Endodermal cell (in vitro differentiated cells): ENCODE results near the gene FRMPD4. TPM values are rescaled to one million over a fixed set of nuclear protein-coding genes. Genes with fewer than 3 reads are reported as not detected.

Experiments used
- DNase-seq: peaks from one replicate; pipeline ENCODE4 v3.0.0-alpha.2; 2017
- H3K27ac ChIP-seq: 2 replicates; pipeline ENCODE4 v1.5.1; 2013; ENCODE audit warnings: mild to moderate bottlenecking, low read depth, low read length, moderate library complexity
- H3K27me3 ChIP-seq: 2 replicates; pipeline ENCODE4 v1.6.1; 2013; ENCODE audit warnings: mild to moderate bottlenecking, low read length, moderate library complexity; ENCODE audit not compliant: insufficient read depth, control insufficient read depth, poor library complexity, severe bottlenecking
- H3K36me3 ChIP-seq: 2 replicates; pipeline ENCODE4 v1.7.0; 2013; ENCODE audit warnings: mild to moderate bottlenecking, low read length, moderate library complexity; ENCODE audit not compliant: control insufficient read depth, insufficient read depth
- H3K4me1 ChIP-seq: one replicate; pipeline ENCODE4 v1.7.0; 2013; ENCODE audit warnings: low read length; ENCODE audit not compliant: control insufficient read depth, insufficient read depth
- H3K4me3 ChIP-seq: 2 replicates; pipeline ENCODE4 v1.5.1; 2013; ENCODE audit warnings: mild to moderate bottlenecking, low read length, moderate library complexity
- H3K9ac ChIP-seq: 2 replicates; pipeline ENCODE4 v1.6.1; 2013; ENCODE audit warnings: mild to moderate bottlenecking, low read length, moderate library complexity; ENCODE audit not compliant: poor library complexity, severe bottlenecking; ENCODE audit errors: extremely low read depth
- H3K9me3 ChIP-seq: 2 replicates; pipeline ENCODE4 v1.6.1; 2013; ENCODE audit warnings: mild to moderate bottlenecking, low read length, moderate library complexity; ENCODE audit not compliant: control insufficient read depth
- H3K27ac Mint-ChIP-seq: 2 replicates; pipeline ENCODE4 v1.8.0; 2020; ENCODE audit warnings: mixed read lengths
- H3K27me3 Mint-ChIP-seq: 2 replicates; pipeline ENCODE4 v1.8.0; 2021; ENCODE audit warnings: mild to moderate bottlenecking, mixed read lengths; ENCODE audit not compliant: insufficient read depth
- H3K36me3 Mint-ChIP-seq: 2 replicates; pipeline ENCODE4 v1.8.0; 2020; ENCODE audit warnings: low read depth, mixed read lengths
- H3K4me1 Mint-ChIP-seq: 2 replicates; pipeline ENCODE4 v1.8.0; 2020; ENCODE audit warnings: mixed read lengths
- H3K4me3 Mint-ChIP-seq: 2 replicates; pipeline ENCODE4 v1.8.0; 2020; ENCODE audit warnings: mild to moderate bottlenecking, moderate library complexity, mixed read lengths
- H3K9me3 Mint-ChIP-seq: 2 replicates; pipeline ENCODE4 v1.8.0; 2020; ENCODE audit warnings: mild to moderate bottlenecking, mixed read lengths
- CTCF ChIP-seq: fragments of 200-600 bp; sonication (generic); conservative IDR thresholded peaks from 2 replicates; pipeline ENCODE4 v1.5.0; 2021; ENCODE audit warnings: antibody characterized with exemption, mild to moderate bottlenecking
- WGBS, 2 experiments: methylation state at CpG; one replicate each; pipeline versions ENCODE4 v1.1.5 to v1.1.7; 2013; ENCODE audit warnings: missing lambda C conversion rate in 2 of 2, mixed read lengths in 1 of 2; ENCODE audit not compliant: insufficient coverage in 1 of 2, insufficient read length in 1 of 2; 5-methylcytosine and 5-hydroxymethylcytosine counted together
- total RNA-seq, 2 donors: library from RNA; stranded (reverse); fragmentation: NEBNext Ultra II Directional in 1 of 2; extraction: Animal tissue kit (Norgen Biotek cat#: 25700) in 1 of 2; gene quantifications; 2 replicates in 1 of 2; 3 replicates in 1 of 2; pipeline ENCODE4 v1.2.1, GENCODE V29; 2021

Gene FRMPD4
- total RNA-seq, 2 donors from 2014 or later = 0.09 to 0.81 TPM

GRCh38 chrX:12411831-12412230, 273.6 kb downstream of the FRMPD4 start:
- no peak overlapping the region for H3K4me3 Mint-ChIP-seq
- Histone ChIP-seq H3K4me1 (no peaks in the 10 kb centered on the region), H3K27me3 (no peaks in the 10 kb centered on the region), H3K27ac (no peak overlapping the region), H3K4me3 (no peak overlapping the region), H3K9me3 (no peaks in the 10 kb centered on the region), H3K9ac (no peak overlapping the region), H3K36me3 (no peaks in the 10 kb centered on the region)
- no peak for TF ChIP-seq CTCF
- H3K9me3 Mint-ChIP-seq = no peaks in the 10 kb centered on the region
- no peaks in the 10 kb centered on the region for H3K27me3 Mint-ChIP-seq
- DNase-seq = no peak
- WGBS, 2 experiments = 91% methylated on average over 1 of the region's 1 CpG; no CpG with 5 or more reads in 1 of the 2 experiments
- H3K27ac Mint-ChIP-seq = no peak overlapping the region
- H3K4me1 Mint-ChIP-seq = peaks cover 7% of the 10 kb centered on the region
- no peaks in the 10 kb centered on the region for H3K36me3 Mint-ChIP-seq

- H3K36me3 Mint-ChIP-seq = no peaks in the 10 kb centered on the region
- WGBS, 2 experiments = 100% methylated on average over 1 of the region's 1 CpG; no CpG with 5 or more reads in 1 of the 2 experiments
- no peak for DNase-seq
- no peak for TF ChIP-seq CTCF
- Histone ChIP-seq H3K27me3 (no peaks in the 10 kb centered on the region), H3K4me1 (no peaks in the 10 kb centered on the region), H3K36me3 (no peaks in the 10 kb centered on the region), H3K4me3 (no peak overlapping the region), H3K9ac (no peak overlapping the region), H3K9me3 (no peaks in the 10 kb centered on the region), H3K27ac (no peak overlapping the region)
- no peaks in the 10 kb centered on the region for H3K9me3 Mint-ChIP-seq
- H3K4me1 Mint-ChIP-seq = peaks cover 7% of the 10 kb centered on the region
- H3K27me3 Mint-ChIP-seq = no peaks in the 10 kb centered on the region
- H3K27ac Mint-ChIP-seq = no peak overlapping the region
- H3K4me3 Mint-ChIP-seq = no peak overlapping the region
These were observed 274.3 kb downstream of the FRMPD4 start for GRCh38 chrX:12412561-12412960.

GRCh38 chrX:12419591-12419990, 281.3 kb downstream of the FRMPD4 start:
- H3K9me3 ChIP-seq = no peaks in the 10 kb centered on the region
- H3K4me3 ChIP-seq = no peak overlapping the region
- H3K36me3 Mint-ChIP-seq = no peaks in the 10 kb centered on the region
- WGBS, 2 experiments = 86 to 93% methylated on average over 4 of the region's 4 CpGs
- no peaks in the 10 kb centered on the region for H3K27me3 ChIP-seq
- no peak overlapping the region for H3K4me3 Mint-ChIP-seq
- H3K27me3 Mint-ChIP-seq = no peaks in the 10 kb centered on the region
- H3K27ac Mint-ChIP-seq = no peak overlapping the region
- no peak for DNase-seq
- no peak overlapping the region for H3K9ac ChIP-seq
- TF ChIP-seq CTCF = no peak
- H3K27ac ChIP-seq = no peak overlapping the region
- peaks cover 8% of the 10 kb centered on the region for H3K4me1 Mint-ChIP-seq
- no peaks in the 10 kb centered on the region for H3K9me3 Mint-ChIP-seq
- no peaks in the 10 kb centered on the region for H3K36me3 ChIP-seq
- H3K4me1 ChIP-seq = no peaks in the 10 kb centered on the region
